GM21619 (cell line): ENCODE data around the gene DHRS11.

Experiments used
- ATAC-seq: cut with Tn5 transposase; IDR thresholded peaks from one replicate; pipeline ENCODE4 v1.9.1; 2021; ENCODE audit not compliant: unreplicated experiment

DHRS11 gene, protein sequence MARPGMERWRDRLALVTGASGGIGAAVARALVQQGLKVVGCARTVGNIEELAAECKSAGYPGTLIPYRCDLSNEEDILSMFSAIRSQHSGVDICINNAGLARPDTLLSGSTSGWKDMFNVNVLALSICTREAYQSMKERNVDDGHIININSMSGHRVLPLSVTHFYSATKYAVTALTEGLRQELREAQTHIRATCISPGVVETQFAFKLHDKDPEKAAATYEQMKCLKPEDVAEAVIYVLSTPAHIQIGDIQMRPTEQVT

DNA sequence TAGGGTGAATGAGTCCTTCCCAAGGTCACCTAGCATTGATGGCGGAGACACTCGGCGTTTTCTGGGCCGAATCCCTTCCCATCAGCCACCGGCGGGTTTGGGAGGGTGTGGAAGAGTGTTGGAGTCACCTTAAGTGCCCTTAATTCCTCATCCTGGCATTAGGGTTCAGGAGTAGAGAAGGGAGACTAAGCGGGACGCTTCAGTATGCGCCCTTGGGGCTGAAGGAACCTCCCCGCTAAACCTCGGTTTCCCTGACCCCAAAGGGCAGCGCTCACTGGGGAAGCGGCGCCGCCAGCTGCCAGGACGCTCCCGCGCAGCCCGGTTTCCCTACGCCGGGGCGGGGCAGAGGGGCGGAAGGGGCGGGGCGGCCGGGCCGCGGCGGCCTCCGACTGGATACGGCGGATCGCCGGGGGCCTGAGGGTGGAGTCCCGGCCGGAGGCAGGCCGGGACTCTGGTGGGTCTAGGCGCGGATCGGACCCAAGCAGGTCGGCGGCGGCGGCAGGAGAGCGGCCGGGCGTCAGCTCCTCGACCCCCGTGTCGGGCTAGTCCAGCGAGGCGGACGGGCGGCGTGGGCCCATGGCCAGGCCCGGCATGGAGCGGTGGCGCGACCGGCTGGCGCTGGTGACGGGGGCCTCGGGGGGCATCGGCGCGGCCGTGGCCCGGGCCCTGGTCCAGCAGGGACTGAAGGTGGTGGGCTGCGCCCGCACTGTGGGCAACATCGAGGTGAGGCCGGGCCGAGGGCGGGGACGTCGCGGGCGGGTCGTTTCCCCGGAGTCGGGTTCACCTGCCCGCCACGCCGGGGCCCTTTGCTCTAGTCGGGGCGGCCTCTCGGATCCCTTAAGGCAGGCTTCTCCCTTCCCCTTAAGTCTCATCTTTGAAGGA lies at the start of gene DHRS11:
DHRS11 (plus strand) TSS at position 446 of the 882 bp plus-strand sequence; CDS start at position 577, 131 bp downstream.
- ATAC-seq = peak; percentile 81

DNA sequence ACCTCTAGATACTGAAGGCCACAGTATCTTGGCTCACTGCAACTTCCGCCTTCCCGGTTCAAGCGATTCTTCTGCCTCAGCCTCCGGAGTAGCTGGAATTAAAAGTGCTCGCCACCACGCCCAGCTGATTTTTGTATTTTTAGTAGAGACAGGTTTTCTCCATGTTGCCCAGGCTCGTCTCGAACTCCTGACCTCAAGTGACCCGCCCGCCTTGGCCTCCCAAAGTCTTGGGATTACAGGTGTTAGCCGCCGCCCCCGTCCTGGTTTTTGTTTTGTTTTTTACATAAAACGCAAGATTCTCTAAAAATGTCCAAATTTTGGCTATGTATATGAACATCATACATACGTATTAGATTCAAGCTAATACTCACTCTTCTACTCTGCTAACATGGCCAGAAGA lies 48.9 kb upstream of the DHRS11 start:
- no peak for ATAC-seq

DNA sequence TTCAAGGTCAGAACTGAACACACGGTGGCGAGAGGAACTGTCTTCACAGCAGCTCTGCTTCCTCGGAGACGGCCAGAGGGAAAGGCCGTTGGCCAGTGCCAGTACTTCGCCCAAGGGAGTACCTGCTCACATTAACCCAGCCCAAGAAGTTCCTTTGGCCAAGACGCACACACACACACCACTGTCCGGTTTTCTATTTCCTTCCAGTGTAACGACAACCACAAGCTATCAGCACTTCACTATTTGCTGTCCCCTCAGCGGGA lies 47.7 kb upstream of the DHRS11 start:
- peak; percentile 12 for ATAC-seq

DNA sequence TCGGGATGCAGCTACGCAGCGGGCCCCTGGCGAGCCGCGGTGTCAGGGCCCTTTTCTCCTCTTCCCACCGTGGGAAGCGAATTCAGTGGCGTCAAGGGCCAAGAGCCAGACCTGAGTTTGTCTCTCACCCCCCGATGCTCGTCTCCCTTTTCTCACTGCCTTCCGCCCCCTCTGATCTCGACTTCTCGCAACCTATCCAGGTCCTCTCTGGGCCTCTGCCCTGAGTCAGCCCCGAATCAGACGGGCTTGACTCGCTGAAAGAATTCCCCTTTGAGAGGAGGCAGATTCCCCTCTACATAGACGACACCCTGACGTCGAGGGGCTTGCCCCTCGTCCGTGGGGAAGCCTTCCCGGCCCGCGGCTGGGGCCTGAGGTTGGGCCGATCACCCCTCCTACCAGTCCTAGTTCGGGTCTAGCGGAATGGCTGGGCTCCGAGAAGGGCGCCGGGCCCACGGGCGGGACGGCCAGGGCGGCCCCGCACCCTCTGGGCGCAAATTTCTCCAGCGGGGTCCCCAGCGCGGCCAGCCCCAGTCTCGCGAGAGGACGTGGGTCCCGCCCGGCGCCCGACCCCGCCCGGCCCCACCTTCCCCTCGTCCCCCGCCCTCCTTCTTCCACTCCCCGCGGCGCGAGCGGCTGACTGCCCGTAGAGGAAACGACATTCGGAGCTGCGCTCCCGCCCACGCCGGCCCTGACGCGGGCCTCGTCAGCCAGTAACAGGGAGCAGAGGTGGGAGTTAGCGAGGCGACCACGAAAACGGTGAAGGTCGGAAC lies 47.2 kb upstream of the DHRS11 start, which contains the start of gene GGNBP2:
GGNBP2 (plus strand) TSS at position 613 of the 770 bp plus-strand sequence. CDS start 806 bp downstream, outside the sequence.
- peak; percentile 43 for ATAC-seq

DNA sequence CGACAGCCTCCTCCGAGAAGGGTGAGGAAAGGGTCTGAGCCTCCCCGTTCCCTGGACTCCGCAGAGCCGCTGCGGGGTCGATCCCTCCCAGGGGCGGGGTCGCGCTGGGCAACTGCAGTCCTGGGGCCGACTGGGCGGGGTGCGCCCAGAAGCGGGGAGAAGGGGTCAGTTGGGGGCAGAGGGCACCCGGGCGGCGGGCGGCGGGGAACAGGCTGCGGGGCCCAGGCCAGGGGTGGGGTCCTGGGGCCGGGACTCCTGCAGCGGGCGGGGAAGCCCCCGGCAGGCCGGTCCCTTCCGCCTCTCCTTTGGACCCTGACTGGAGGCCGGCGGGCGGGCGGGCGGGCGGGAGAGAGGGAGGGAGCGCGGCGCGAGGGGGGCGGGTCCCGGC lies 46.6 kb upstream of the DHRS11 start:
- ATAC-seq = peak; percentile 27

DNA sequence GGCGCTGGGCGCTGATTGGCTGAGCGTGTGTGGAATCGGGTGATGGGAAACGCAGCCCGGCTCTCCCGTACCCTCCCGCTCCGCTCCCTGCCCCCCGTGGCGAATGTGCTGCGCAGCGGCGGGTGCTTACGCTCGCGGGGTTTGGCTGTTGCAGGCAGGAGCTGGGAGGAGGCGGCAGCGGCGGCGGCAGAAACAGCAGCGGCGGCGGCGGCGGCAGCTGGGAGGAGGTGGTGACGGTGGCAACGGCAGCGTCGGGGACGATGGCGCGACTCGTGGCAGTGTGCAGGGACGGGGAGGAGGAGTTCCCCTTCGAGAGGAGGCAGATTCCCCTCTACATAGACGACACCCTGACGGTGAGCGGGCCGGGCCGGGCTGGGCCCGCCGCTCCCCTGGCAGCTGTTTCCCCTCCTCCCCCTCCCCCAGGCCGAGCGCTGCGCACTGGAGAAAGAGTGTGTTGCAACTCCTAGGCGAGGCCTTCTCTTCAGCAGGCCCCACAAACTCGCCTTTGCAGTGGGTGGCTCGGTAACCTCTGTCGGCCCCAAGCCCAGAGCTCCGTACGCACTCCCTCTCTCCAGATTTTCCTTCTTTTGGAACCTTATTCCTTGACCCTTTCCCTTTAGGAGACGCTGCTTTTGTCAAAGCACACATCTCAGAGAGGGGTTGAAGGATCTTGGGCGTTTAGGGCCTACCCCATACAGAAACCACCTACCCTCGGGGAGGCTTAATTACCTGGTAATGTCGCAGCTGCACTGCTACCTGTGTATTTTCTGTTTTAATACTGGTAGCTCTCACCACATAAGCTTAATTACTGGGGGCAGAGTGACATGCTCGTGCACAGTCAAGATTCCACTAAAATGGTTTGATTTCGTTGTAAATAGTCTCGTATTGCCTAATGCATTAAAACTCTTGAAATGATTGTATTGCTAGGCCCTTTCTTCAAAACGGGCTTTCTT lies 45.9 kb upstream of the DHRS11 start:
- peak; percentile 64 for ATAC-seq

DNA sequence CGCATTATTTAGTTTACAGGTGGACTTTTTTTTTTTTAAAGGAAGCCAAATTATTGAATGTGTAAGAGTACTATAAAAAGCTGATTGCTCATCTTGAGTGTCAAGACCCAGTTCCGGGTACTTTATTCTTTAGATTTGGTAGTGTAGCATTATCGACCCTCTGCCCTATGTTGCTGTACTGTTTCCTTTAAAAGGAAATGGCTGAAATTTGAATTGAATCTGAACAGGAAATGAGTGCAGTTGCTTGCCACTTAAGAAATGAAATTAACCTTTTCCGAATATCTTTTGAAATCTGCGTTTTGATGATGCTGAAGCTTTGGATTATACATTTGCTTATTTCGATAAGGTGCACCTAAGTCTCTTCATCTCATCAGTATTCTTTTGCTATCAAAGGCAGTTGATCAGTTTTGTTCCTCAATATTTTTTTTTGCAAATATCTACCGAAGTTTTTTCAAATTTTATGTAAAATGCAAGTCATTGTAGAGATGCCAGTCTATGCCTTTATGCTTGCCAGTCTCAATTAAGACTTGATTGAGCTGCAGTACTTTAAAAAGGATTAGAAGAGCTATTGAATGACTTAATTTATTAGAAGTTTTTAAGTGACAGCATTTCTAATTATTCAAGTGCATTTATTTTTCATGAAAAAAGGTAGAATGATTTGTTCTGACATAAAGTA lies 45.1 kb upstream of the DHRS11 start:
- no peak for ATAC-seq

DNA sequence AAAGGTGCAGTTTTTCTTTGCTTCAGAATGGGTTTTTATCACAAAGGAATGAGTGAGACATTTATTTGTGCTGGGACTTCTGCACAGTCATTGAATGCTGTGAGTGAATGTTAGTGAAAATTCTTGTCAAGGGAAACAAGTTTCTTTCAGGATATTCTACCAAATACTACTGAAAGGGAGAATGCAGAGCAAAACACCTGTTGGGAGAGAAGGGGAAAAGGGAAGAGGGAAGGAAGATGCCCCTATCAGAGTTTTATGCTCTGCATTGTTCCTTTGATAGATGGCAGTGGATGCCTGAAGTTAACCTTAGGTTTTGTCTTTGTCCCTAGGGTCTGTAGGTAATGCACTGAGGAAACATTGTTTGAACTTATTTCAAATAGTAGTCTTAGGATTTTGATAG lies 43.9 kb upstream of the DHRS11 start:
- ATAC-seq = no peak

DNA sequence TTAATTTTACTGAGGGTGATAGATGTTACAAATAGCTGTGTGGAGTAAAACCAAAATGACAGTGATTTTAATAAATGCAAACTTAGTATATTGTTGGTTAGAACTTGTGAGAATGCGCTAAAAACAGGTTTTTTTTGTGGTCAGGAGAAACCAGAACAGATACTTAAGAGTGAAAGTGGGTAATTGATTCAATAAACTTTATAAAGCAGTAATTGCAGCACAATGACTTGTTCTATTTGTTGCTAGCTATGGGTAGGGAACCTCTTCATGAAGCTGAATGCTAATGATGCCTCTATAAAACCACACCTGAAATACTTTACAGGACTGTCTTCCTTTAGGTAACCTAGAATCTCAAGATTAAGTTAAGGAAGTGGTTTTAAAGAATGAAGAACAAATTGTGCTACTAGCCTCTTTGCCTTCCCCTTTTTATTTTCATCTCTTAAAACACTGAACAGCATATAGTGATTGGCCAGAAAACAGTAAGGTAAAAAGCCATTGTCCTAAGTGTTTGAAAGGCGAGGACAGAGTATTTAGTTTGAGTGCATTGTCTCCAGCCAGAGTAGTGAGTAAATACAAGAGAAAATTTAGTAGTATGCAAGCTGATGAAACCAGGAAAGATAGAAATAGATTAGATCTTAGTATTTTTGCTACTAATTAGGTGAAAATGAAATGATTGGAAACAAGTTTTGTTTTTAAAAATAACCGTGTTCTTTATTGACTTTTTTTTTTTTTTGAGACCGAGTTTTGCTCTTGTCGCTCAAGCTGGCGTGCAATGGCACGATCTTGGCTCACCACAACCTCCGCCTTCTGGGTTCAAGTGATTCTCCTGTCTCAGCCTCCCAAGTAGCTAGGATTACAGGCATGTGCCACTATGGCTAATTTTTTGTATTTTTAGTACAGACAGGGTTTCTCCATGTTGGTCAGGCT lies 40.9 kb upstream of the DHRS11 start:
- no peak for ATAC-seq

DNA sequence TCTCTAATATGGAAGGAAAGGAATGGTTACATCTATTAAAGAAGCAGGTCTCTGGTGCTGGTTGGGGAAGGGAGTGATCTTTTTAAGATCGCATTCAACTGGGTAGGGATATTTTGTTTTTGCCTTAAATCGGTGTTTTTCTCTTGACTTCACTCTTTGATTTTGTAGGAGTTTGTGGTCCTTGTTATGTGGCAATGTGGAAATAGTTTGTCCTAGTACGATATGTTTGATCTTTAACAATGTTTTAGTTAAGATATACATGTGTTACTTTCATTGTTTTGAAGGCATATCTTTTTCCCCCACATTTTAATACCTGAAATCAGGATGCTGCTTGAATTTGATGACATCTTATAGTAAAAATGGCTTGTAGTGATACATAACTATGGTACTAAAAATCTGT lies 38.2 kb upstream of the DHRS11 start:
- ATAC-seq = no peak

DNA sequence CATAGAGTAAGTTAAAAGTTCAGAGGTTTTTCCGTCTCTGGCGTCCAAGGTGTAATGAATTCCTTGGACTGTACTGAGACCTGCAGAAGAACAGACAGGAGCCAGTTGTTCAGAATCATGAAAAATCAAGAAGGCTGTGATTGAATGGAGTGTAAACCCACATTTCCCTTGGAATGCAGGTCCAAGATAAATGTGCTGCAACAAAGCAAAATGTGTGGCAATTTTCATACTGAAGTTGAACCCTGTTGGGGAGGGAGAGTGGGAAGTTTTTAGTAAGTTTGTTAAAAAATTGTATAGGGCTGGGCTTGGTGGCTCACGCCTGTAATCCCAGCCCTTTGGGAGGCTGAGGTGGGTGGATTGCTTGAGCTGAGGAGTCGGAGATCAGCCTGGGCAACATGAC lies 25.6 kb upstream of the DHRS11 start:
- ATAC-seq = no peak

DNA sequence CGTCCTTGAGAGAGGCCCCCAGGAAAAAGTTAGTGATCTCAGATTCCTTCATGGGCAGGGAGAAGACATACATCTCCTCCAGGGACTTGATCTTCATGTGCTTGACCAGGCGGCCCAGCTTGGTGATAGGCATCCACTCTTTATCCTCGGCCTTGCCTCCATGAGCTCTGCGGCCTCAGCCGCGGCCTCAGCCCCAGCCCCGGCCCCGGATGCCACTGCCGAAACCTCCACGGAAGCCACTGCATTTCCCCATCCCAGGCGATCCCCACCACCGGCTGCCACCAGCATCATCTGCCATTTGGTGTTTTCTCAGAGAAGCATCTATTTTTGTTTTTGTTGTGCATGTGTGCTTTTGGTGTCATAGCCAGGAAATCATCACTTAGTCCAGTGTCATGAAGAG lies 16.7 kb upstream of the DHRS11 start:
- ATAC-seq = no peak

DNA sequence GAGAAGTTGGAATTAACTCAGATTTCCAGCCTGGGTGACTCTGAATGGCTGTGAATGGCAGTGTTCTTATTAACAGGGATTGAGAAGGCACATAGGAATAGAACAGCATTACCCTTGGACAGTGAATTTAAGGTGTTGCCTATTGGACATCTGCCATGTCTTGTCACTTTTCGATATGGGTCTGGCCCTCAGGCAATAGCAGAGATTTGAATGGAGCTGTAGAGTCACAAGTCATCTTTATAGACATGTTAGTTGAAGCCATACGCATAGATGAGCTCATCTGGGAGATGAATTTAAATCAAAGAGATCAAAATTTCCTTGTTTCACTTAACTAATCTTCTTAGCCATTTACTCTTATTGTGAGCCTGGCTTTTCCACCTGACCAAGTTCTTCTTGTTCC lies 14.9 kb upstream of the DHRS11 start:
- no peak for ATAC-seq

DNA sequence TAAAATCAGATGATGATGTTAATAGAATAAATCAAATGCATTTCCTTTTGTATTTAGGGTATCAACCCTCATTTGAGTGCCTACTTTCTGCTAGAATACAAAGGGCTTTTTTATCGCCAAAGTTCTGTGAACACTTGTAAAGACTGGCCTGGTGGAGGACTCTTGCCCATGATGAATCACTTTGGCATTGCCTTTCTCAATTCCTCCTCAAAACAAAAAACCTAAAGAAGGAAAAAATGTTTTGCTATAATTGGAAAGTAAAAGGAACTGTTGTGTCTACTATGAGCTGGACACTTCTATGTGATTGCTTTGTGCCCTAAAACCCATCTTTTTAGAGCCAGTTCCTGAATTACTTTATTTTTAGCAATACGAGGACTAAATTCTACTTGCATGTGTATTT lies 13.0 kb upstream of the DHRS11 start:
- no peak for ATAC-seq

DNA sequence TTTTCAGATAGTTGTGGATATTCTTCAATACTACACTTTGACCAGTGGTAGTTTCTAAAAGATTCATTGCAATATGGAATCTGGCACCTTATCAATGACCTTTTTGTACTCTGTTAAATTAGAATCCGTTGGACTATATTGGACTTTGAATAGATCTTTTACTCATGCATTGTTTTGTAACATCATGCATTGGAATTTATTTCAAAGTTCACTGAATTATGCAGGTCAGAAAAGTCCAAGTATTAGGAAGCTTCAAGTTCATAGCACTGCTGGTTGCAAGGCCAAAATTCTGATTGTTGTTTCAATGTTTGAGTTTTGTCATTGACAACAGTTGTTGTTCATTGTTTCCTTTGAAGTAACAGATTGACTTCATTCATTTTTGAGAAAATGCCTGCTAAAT lies 7.9 kb upstream of the DHRS11 start:
- ATAC-seq = no peak

DNA sequence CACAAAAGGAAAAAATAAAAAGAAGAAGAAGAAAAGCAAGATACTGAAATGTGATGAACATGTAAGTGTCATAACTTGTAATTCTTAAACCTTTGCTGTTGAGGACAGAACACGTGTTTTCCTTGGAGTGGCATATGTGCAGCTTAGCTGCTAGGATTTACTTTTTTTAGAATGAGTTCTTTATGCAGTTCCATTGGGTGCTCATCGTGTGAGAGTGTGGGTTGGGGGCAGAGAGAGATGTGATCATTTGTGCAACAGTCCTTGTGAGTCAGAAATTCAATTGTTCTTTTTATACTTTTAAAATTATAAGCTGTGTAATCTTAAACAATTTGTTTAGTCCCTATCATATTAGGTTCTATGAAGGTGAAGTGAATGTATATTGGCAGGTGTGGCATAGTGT lies 5.5 kb upstream of the DHRS11 start:
- no peak for ATAC-seq

DNA sequence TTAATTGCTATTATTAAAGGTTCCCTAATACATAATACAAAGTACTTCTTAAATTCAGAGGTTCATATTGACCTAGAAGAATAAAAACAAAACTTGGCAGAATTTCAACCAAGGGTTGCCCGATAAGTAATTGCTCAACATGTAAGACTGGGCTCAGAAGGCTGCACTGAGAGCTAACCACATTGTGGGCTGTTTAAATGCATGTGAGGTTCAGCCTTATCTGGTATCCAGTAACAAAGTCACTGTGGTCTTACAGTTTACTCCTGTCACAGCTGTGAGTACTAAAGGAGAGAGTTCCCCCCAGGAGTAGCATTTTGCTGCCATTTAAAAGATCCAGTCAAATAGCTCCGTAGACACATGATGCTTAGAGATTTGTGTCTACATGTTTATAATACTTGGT lies 1.6 kb upstream of the DHRS11 start:
- no peak for ATAC-seq

DNA sequence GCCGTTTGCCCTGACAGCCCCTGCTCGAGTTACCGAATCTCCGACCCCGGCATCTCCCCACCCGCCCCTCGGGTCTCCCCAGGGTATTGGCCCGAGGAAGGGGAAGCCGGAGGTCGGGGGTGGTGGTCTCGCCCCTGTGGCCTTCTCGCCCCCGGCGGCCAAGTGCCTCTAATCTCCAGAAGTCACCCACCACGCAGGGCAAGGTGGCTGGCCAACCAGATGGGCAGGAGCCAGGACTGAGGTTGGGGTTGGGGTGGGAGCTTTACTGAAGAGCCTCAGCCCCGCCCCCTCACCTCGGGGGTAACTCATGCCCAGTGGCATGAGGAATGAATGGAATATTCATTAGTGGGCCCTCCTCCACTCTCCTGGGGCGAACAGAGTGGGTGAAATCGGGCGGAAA lies 637 bp downstream of the DHRS11 start:
- ATAC-seq = peak; percentile 4

DNA sequence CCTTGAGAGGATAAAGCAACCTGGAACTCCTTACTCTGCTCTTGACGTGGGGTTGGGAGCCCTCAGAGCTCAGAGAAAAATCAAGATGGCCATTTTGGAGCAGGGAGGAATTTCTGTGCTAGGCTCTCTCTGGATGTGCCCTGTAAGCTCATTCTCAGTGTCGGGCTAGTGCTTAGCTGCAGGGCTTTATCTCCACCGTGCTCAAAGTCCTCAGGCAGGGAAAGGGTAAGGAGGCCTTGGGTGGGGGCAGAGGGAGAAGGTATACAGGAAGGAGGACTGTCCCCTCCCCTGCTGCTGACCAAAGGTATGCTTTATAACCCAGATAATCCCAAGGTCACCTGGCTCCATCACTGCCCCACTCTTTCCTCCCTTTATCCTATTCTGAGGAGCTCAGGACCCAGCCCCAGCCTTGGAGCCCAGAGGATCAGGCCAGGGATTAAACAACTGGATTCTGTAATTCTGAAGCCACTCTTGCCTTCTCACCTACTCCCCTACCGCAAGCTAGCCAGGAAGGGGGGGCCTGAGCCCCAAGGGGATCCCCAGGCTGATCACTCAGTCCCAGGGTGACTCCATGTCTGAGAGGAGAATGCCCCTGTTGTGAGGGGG lies 1.1 kb downstream of the DHRS11 start:
- ATAC-seq = no peak
